K562 (cell line): Measurements from ENCODE around the gene APELA.

Source experiments
- CBFA2T2 ChIP-seq: fragments of 450-650 bp; conservative IDR thresholded peaks from 2 replicates; pipeline ENCODE4 v1.6.1; 2017; ENCODE audit warnings: mild to moderate bottlenecking
- E2F4 ChIP-seq: sonication (generic); formaldehyde crosslinking; IDR thresholded peaks from 2 replicates; pipeline ENCODE4 v1.8.0; 2022; ENCODE audit warnings: mild to moderate bottlenecking, low read depth, missing genetic modification reagents
- FOXM1 ChIP-seq, 2 experiments: fragments of 450-650 bp in 1 of 2; sonication (generic) in 1 of 2; formaldehyde crosslinking in 1 of 2; IDR thresholded peaks; 2 replicates each; pipeline versions ENCODE4 v1.6.1 to v1.9.0; 2017 to 2022; ENCODE audit warnings: low read depth in 2 of 2, mild to moderate bottlenecking in 2 of 2, missing genetic modification reagents in 1 of 2, moderate library complexity in 1 of 2
- NONO ChIP-seq, 2 experiments: fragments of 200-400 bp in 1 of 2; fragments of 450-650 bp in 1 of 2; formaldehyde crosslinking in 1 of 2; IDR thresholded peaks; 2 replicates each; pipeline ENCODE4 v1.6.1; 2017; ENCODE audit warnings: low read depth in 2 of 2, mild to moderate bottlenecking in 2 of 2, moderate library complexity in 2 of 2, low read length in 1 of 2
- TEAD2 ChIP-seq: fragments of 450-650 bp; IDR thresholded peaks from 2 replicates; pipeline ENCODE4 v1.6.1; 2016; ENCODE audit warnings: missing genetic modification characterization, control low read depth, missing compliant biosample characterization
- ZBTB8A ChIP-seq: fragments of 450-650 bp; IDR thresholded peaks from 2 replicates; pipeline ENCODE4 v1.6.1; 2018; ENCODE audit warnings: mild to moderate bottlenecking, moderate library complexity; ENCODE audit not compliant: partially characterized antibody
- ZNF318 ChIP-seq, 2 experiments: fragments of 450-650 bp; IDR thresholded peaks; 2 replicates each; pipeline ENCODE4 v1.6.1; 2016; ENCODE audit warnings: mild to moderate bottlenecking in 2 of 2, borderline replicate concordance in 1 of 2, low read depth in 1 of 2, moderate library complexity in 1 of 2
- TF ChIP-seq, protein P1 (sequence below), 3 experiments: IDR thresholded peaks in 2 of 3; conservative IDR thresholded peaks in 1 of 3; 2 replicates each; pipeline ENCODE4 v1.5.1; 2011 to 2012; ENCODE audit warnings: low read length in 3 of 3, mild to moderate bottlenecking in 3 of 3, control low read depth in 2 of 3, improper control_type of control experiment in 1 of 3, inconsistent platforms in 1 of 3, low read depth in 1 of 3, mixed read lengths in 1 of 3, moderate library complexity in 1 of 3; ENCODE audit not compliant: insufficient read depth in 2 of 3

GRCh38 chr4:164828955-164829354, 48.0 kb upstream of the APELA start:
- no peak for TF ChIP-seq ZNF318 (IDR thresholded peaks at IDR 0.05; ENCODE audit: borderline replicate concordance in 1 of 2, low read depth in 1 of 2)
- TF ChIP-seq FOXM1 (IDR thresholded peaks at IDR 0.05; ENCODE audit: low read depth), result no peak
- no peak for TF ChIP-seq FOXM1 (CRISPR knock-in tag; IDR thresholded peaks at IDR 0.05; ENCODE audit: low read depth)
- TF ChIP-seq CBFA2T2, result no peak
- TF ChIP-seq TEAD2 (tag), result no peak
- TF ChIP-seq, protein P1, sequence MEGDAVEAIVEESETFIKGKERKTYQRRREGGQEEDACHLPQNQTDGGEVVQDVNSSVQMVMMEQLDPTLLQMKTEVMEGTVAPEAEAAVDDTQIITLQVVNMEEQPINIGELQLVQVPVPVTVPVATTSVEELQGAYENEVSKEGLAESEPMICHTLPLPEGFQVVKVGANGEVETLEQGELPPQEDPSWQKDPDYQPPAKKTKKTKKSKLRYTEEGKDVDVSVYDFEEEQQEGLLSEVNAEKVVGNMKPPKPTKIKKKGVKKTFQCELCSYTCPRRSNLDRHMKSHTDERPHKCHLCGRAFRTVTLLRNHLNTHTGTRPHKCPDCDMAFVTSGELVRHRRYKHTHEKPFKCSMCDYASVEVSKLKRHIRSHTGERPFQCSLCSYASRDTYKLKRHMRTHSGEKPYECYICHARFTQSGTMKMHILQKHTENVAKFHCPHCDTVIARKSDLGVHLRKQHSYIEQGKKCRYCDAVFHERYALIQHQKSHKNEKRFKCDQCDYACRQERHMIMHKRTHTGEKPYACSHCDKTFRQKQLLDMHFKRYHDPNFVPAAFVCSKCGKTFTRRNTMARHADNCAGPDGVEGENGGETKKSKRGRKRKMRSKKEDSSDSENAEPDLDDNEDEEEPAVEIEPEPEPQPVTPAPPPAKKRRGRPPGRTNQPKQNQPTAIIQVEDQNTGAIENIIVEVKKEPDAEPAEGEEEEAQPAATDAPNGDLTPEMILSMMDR (IDR thresholded peaks at IDR 0.05 in 2 of 3, conservative IDR thresholded peaks at IDR 0.05 in 1 of 3; ENCODE audit: insufficient read depth in 2 of 3, low read depth in 1 of 3, low read length in 3 of 3), result no peak
- TF ChIP-seq E2F4 (CRISPR knock-in tag), result no peak
- no peak for TF ChIP-seq ZBTB8A
- no peak for TF ChIP-seq NONO (IDR thresholded peaks at IDR 0.05; ENCODE audit: low read depth in 2 of 2, low read length in 1 of 2)
